ENCODE data around the gene SPHK1.

Gene SPHK1

DNA sequence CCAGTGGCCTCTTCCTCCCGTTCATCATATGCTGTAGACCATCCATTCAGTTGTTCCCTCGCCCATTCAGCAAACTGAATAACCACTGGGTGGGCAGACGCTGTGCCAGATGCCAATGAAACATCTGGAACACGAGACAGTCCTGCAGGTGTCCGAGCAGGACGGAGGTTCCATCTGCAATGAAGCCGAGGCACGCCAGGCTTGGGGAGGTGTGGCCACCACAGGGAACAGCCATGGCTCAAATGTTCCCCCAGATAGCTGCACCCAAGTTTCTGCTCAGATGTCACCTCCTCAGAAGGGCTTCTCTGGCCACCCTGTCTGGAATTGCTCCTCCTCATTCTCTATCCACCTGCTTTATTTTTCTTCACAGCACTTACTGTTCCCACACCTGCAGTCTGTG, 38.0 kb downstream of the SPHK1 start:
- no peak overlapping the region for H3K27ac ChIP-seq (ENCODE audit: low read depth, low read length)
- no peaks in the 10 kb centered on the region for H3K36me3 ChIP-seq (ENCODE audit: insufficient read depth, low read length)
- H3K27me3 ChIP-seq (ENCODE audit: insufficient read depth, low read length) = no peaks in the 10 kb centered on the region
- no peak overlapping the region for H2AFZ ChIP-seq (ENCODE audit: low read length, unreplicated experiment)
- no peak overlapping the region for H3K4me3 ChIP-seq (ENCODE audit: low read depth, low read length)
- peaks cover 43% of the 10 kb centered on the region for H3K79me2 ChIP-seq (ENCODE audit: control insufficient read depth, insufficient read depth, low read length, unreplicated experiment)
- peaks cover 8% of the 10 kb centered on the region for H3K4me1 ChIP-seq (ENCODE audit: control insufficient read depth, insufficient read depth, low read length, unreplicated experiment)

GRCh38 chr17:76422860-76423259, 38.5 kb downstream of the SPHK1 start:
- no peaks in the 10 kb centered on the region for H3K36me3 ChIP-seq (ENCODE audit: insufficient read depth, low read length)
- peaks cover 12% of the 10 kb centered on the region for H3K4me1 ChIP-seq (ENCODE audit: control insufficient read depth, insufficient read depth, low read length, unreplicated experiment)
- no peak overlapping the region for H2AFZ ChIP-seq (ENCODE audit: low read length, unreplicated experiment)
- no peaks in the 10 kb centered on the region for H3K27me3 ChIP-seq (ENCODE audit: insufficient read depth, low read length)
- H3K79me2 ChIP-seq (ENCODE audit: control insufficient read depth, insufficient read depth, low read length, unreplicated experiment) = peaks cover 42% of the 10 kb centered on the region
- no peak overlapping the region for H3K4me3 ChIP-seq (ENCODE audit: low read depth, low read length)
- no peak overlapping the region for H3K27ac ChIP-seq (ENCODE audit: low read depth, low read length)

DNA sequence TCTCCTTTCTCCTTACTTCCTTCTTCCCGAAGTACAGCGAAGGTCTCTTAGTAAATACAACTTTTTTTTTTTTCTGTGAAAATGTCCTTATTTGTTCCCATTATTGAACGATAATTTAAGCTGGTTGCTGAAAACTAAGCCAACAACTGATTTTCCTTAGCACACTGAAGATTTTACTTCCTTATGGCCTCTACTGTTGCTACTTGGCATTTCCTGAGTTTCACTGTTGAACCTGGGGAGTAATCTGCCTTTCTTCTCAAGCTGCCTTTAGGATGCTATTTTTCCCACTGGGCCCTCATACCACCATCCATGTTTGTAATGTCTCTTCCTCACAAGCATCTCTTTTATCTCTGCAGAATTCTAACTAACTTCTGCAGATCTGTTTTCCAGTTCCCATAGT, 42.4 kb downstream of the SPHK1 start:
- H2AFZ ChIP-seq (ENCODE audit: low read length, unreplicated experiment) = no peak overlapping the region
- no peaks in the 10 kb centered on the region for H3K27me3 ChIP-seq (ENCODE audit: insufficient read depth, low read length)
- H3K4me1 ChIP-seq (ENCODE audit: control insufficient read depth, insufficient read depth, low read length, unreplicated experiment) = peaks cover 21% of the 10 kb centered on the region
- H3K27ac ChIP-seq (ENCODE audit: low read depth, low read length) = peak overlapping the region; percentile 34
- H3K36me3 ChIP-seq (ENCODE audit: insufficient read depth, low read length) = no peaks in the 10 kb centered on the region
- no peak overlapping the region for H3K4me3 ChIP-seq (ENCODE audit: low read depth, low read length)
- H3K79me2 ChIP-seq (ENCODE audit: control insufficient read depth, insufficient read depth, low read length, unreplicated experiment) = peaks cover 47% of the 10 kb centered on the region

GRCh38 chr17:76427501-76428231, 43.3 kb downstream of the SPHK1 start:
- Histone ChIP-seq H3K79me2 (ENCODE audit: control insufficient read depth, insufficient read depth, low read length, unreplicated experiment) (peaks cover 49% of the 10 kb centered on the region), H3K4me1 (ENCODE audit: control insufficient read depth, insufficient read depth, low read length, unreplicated experiment) (peaks cover 21% of the 10 kb centered on the region), H3K27me3 (ENCODE audit: insufficient read depth, low read length) (no peaks in the 10 kb centered on the region), H3K4me3 (ENCODE audit: low read depth, low read length) (no peak overlapping the region), H3K27ac (ENCODE audit: low read depth, low read length) (peak overlapping the region; percentile 34), H3K36me3 (ENCODE audit: insufficient read depth, low read length) (no peaks in the 10 kb centered on the region), H2AFZ (ENCODE audit: low read length, unreplicated experiment) (no peak overlapping the region)

- peaks cover 57% of the 10 kb centered on the region for H3K79me2 ChIP-seq (ENCODE audit: control insufficient read depth, insufficient read depth, low read length, unreplicated experiment)
Measured at GRCh38 chr17:76428511-76428910, 44.1 kb downstream of the SPHK1 start.

DNA sequence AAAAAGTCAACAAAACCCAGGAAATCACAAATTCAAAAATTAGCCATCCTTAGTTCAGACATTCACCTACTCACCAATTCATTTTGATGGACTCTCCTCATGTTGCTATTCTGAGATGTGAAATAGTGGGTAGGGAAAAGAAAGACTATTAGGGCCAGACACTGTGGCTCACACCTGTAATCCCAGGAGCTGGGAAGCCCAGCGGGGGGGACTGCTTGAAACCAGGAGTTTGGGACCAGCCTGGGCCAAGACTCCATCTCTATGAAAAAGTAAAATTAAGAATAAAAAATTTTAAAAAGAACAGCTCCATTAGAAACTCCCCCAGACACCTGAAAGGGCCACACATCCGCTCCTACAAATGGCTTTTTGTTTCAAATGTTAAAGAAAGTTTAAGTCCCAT, 47.1 kb downstream of the SPHK1 start:
- Histone ChIP-seq H3K4me3 (ENCODE audit: low read depth, low read length) (no peak overlapping the region), H2AFZ (ENCODE audit: low read length, unreplicated experiment) (no peak overlapping the region), H3K27ac (ENCODE audit: low read depth, low read length) (no peak overlapping the region), H3K4me1 (ENCODE audit: control insufficient read depth, insufficient read depth, low read length, unreplicated experiment) (peaks cover 21% of the 10 kb centered on the region), H3K79me2 (ENCODE audit: control insufficient read depth, insufficient read depth, low read length, unreplicated experiment) (peaks cover 70% of the 10 kb centered on the region), H3K36me3 (ENCODE audit: insufficient read depth, low read length) (no peaks in the 10 kb centered on the region; the same call in 1 of the 2 replicates), H3K27me3 (ENCODE audit: insufficient read depth, low read length) (no peaks in the 10 kb centered on the region)

More at GRCh38 chr17:76428511-76428910, 44.1 kb downstream of the SPHK1 start:
- Histone ChIP-seq H3K4me3 (ENCODE audit: low read depth, low read length) (no peak overlapping the region), H3K27ac (ENCODE audit: low read depth, low read length) (peak overlapping the region; percentile 34), H3K4me1 (ENCODE audit: control insufficient read depth, insufficient read depth, low read length, unreplicated experiment) (peaks cover 21% of the 10 kb centered on the region), H3K27me3 (ENCODE audit: insufficient read depth, low read length) (no peaks in the 10 kb centered on the region), H2AFZ (ENCODE audit: low read length, unreplicated experiment) (no peak overlapping the region), H3K36me3 (ENCODE audit: insufficient read depth, low read length) (no peaks in the 10 kb centered on the region)

- Histone ChIP-seq H3K36me3 (ENCODE audit: insufficient read depth, low read length) (no peaks in the 10 kb centered on the region; the same call in 1 of the 2 replicates), H3K79me2 (ENCODE audit: control insufficient read depth, insufficient read depth, low read length, unreplicated experiment) (peaks cover 73% of the 10 kb centered on the region), H3K27ac (ENCODE audit: low read depth, low read length) (no peak overlapping the region), H3K27me3 (ENCODE audit: insufficient read depth, low read length) (no peaks in the 10 kb centered on the region), H2AFZ (ENCODE audit: low read length, unreplicated experiment) (no peak overlapping the region), H3K4me1 (ENCODE audit: control insufficient read depth, insufficient read depth, low read length, unreplicated experiment) (peaks cover 17% of the 10 kb centered on the region), H3K4me3 (ENCODE audit: low read depth, low read length) (no peak overlapping the region)
Measured at GRCh38 chr17:76432004-76432403, 47.6 kb downstream of the SPHK1 start.

DNA sequence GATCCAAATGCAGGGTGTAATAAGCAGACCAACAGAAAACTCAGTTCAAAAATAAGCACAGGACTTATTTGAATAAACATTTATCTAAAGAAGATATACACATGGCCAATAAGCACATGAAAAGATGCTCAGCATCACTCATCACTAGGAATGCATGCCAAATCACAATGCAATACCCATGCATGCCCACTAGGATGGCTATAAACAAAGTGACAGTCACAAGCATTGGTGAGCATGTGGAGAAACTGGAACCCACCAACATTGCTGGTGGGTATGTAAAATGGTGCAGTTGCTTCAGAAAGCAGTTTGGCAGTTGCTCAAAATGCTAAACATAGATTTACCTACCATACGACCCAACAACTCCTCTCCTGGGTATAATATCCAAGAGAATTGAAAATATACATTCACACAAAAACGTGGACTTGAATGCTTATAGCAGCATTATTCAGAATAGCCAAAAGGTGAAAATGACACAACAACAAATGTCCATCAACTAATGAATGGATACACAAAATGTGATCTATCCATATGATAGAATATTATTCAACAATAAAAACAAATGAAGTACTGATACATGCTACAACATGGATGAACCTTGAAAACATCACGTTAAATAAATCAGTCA, 48.4 kb downstream of the SPHK1 start:
- Histone ChIP-seq H3K4me1 (ENCODE audit: control insufficient read depth, insufficient read depth, low read length, unreplicated experiment) (peaks cover 9% of the 10 kb centered on the region), H3K36me3 (ENCODE audit: insufficient read depth, low read length) (no peaks in the 10 kb centered on the region; the same call in 1 of the 2 replicates), H3K79me2 (ENCODE audit: control insufficient read depth, insufficient read depth, low read length, unreplicated experiment) (peaks cover 78% of the 10 kb centered on the region), H3K27ac (ENCODE audit: low read depth, low read length) (no peak overlapping the region), H2AFZ (ENCODE audit: low read length, unreplicated experiment) (no peak overlapping the region), H3K27me3 (ENCODE audit: insufficient read depth, low read length) (no peaks in the 10 kb centered on the region), H3K4me3 (ENCODE audit: low read depth, low read length) (no peak overlapping the region)

DNA sequence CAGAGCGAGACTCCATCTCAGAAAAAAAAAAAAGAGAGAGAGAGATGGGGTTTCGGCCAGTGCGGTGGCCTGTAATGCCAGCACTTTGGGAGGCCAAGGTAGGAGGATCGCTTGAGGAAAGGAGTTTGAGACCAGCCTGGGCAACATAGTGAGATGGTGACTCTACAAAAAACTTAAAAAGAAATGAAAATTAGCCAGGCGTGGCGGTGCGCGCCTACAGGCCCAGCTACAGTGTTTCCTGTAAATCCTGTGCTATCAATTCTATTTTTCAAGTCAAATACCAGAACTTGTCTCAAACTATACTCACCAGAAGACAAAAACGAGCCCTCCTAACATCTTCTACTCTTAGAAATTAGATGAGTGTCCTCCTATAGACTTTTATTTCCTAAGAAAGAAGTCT, 49.3 kb downstream of the SPHK1 start:
- no peaks in the 10 kb centered on the region for H3K27me3 ChIP-seq (ENCODE audit: insufficient read depth, low read length)
- no peaks in the 10 kb centered on the region; the same call in 1 of the 2 replicates for H3K36me3 ChIP-seq (ENCODE audit: insufficient read depth, low read length)
- H2AFZ ChIP-seq (ENCODE audit: low read length, unreplicated experiment) = no peak overlapping the region
- peaks cover under 1% of the 10 kb centered on the region for H3K4me1 ChIP-seq (ENCODE audit: control insufficient read depth, insufficient read depth, low read length, unreplicated experiment)
- peaks cover 80% of the 10 kb centered on the region for H3K79me2 ChIP-seq (ENCODE audit: control insufficient read depth, insufficient read depth, low read length, unreplicated experiment)
- H3K27ac ChIP-seq (ENCODE audit: low read depth, low read length) = no peak overlapping the region
- H3K4me3 ChIP-seq (ENCODE audit: low read depth, low read length) = no peak overlapping the region

- Histone ChIP-seq H2AFZ (ENCODE audit: low read length, unreplicated experiment) (no peak overlapping the region), H3K79me2 (ENCODE audit: control insufficient read depth, insufficient read depth, low read length, unreplicated experiment) (peaks cover 87% of the 10 kb centered on the region), H3K36me3 (ENCODE audit: insufficient read depth, low read length) (no peaks in the 10 kb centered on the region; the same call in 1 of the 2 replicates), H3K27ac (ENCODE audit: low read depth, low read length) (no peak overlapping the region), H3K4me1 (ENCODE audit: control insufficient read depth, insufficient read depth, low read length, unreplicated experiment) (no peaks in the 10 kb centered on the region), H3K4me3 (ENCODE audit: low read depth, low read length) (no peak overlapping the region), H3K27me3 (ENCODE audit: insufficient read depth, low read length) (no peaks in the 10 kb centered on the region)
Measured at GRCh38 chr17:76434870-76435269, 50.5 kb downstream of the SPHK1 start.

- Histone ChIP-seq H3K27me3 (ENCODE audit: insufficient read depth, low read length) (no peaks in the 10 kb centered on the region), H3K36me3 (ENCODE audit: insufficient read depth, low read length) (no peaks in the 10 kb centered on the region; the same call in 1 of the 2 replicates), H3K27ac (ENCODE audit: low read depth, low read length) (no peak overlapping the region), H3K4me3 (ENCODE audit: low read depth, low read length) (no peak overlapping the region), H2AFZ (ENCODE audit: low read length, unreplicated experiment) (no peak overlapping the region), H3K4me1 (ENCODE audit: control insufficient read depth, insufficient read depth, low read length, unreplicated experiment) (no peaks in the 10 kb centered on the region), H3K79me2 (ENCODE audit: control insufficient read depth, insufficient read depth, low read length, unreplicated experiment) (peaks cover 84% of the 10 kb centered on the region)
Measured at GRCh38 chr17:76435751-76436150, 51.3 kb downstream of the SPHK1 start.

All from ACC112 (cell line).